ENCODE data around the gene CDK5RAP1. TPM values are rescaled to one million over a fixed set of nuclear protein-coding genes. Genes with fewer than 3 reads are reported as not detected.

Gene CDK5RAP1
- total and polyA plus RNA-seq, 2 of the 8 experiments (the other 6 are each of a cell fraction or from before 2014, with no cell fraction given): 37.8 to 46.6 TPM

GRCh38 chr20:33311996-33312395, 89.3 kb downstream of the CDK5RAP1 start:
- H3K23ac ChIP-seq (ENCODE audit: insufficient read length): no peak overlapping the region
- H4K5ac ChIP-seq (ENCODE audit: insufficient read length, low read depth, low read length): no peak overlapping the region
- H3K79me1 ChIP-seq (ENCODE audit: low read depth, low read length): no peaks in the 10 kb centered on the region
- H3K4me2 ChIP-seq (ENCODE audit: insufficient read depth in 1 of 2, low read depth in 2 of 2, low read length in 2 of 2): no peak overlapping the region
- no peak overlapping the region for H2BK12ac ChIP-seq (ENCODE audit: low read depth, low read length)
- FAIRE-seq: no peak
- H3K27me3 ChIP-seq (replicated peaks in 1 of 4; ENCODE audit: control insufficient read depth in 3 of 4, extremely low read depth in 1 of 4, insufficient read depth in 3 of 4, low read length in 3 of 4): no peaks in the 10 kb centered on the region
- no peaks in the 10 kb centered on the region for H3K36me3 ChIP-seq (ENCODE audit: control insufficient read depth in 2 of 4, insufficient read depth in 4 of 4, low read length in 3 of 4)
- ChIA-PET POLR2A (ENCODE audit: partially characterized antibody) (no interaction called here), CTCF (ENCODE audit: partially characterized antibody) (interaction anchor here (1.0 to 3.1 kb wide), 2 partner anchors 9 to 11 kb away, joined by 3 to 9 read pairs; no protein-coding TSS in a partner anchor)
- no peak overlapping the region for H2BK15ac ChIP-seq (ENCODE audit: low read length)
- no peak overlapping the region for H3K14ac ChIP-seq (ENCODE audit: insufficient read length)
- H2AK5ac ChIP-seq (ENCODE audit: low read depth, low read length): no peak overlapping the region
- no peak overlapping the region for H2AFZ ChIP-seq (ENCODE audit: low read length)
- no peak overlapping the region for H2BK5ac ChIP-seq (ENCODE audit: low read depth, low read length)
- H3K4ac ChIP-seq (replicated peaks; ENCODE audit: insufficient read length, low read depth, low read length): no peak overlapping the region
- TF ChIP-seq YY1 (IDR thresholded peaks at IDR 0.05; ENCODE audit: low read depth, low read length) (no peak), POU5F1 (IDR thresholded peaks at IDR 0.05; ENCODE audit: low read depth, low read length) (no peak), JUN (IDR thresholded peaks at IDR 0.05; ENCODE audit: low read depth, low read length) (no peak), MAFK (IDR thresholded peaks at IDR 0.05; ENCODE audit: low read depth, low read length) (no peak), ATF3 (IDR thresholded peaks at IDR 0.05; ENCODE audit: insufficient read depth, low read depth, low read length) (no peak)
- TF ChIP-seq, protein P1, sequence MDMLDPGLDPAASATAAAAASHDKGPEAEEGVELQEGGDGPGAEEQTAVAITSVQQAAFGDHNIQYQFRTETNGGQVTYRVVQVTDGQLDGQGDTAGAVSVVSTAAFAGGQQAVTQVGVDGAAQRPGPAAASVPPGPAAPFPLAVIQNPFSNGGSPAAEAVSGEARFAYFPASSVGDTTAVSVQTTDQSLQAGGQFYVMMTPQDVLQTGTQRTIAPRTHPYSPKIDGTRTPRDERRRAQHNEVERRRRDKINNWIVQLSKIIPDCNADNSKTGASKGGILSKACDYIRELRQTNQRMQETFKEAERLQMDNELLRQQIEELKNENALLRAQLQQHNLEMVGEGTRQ (IDR thresholded peaks at IDR 0.05; ENCODE audit: low read length): no peak
- H3K9ac ChIP-seq (replicated peaks in 1 of 4; ENCODE audit: extremely low read depth in 1 of 4, low read depth in 3 of 4, low read length in 3 of 4): no peak overlapping the region
- peaks cover 5% of the 10 kb centered on the region; the same call in 1 of the 2 replicates for H3K23me2 ChIP-seq (ENCODE audit: low read depth, low read length)
- H3K4me1 ChIP-seq (replicated peaks in 1 of 4; ENCODE audit: control insufficient read depth in 3 of 4, insufficient read depth in 4 of 4, low read length in 3 of 4): no peaks in the 10 kb centered on the region
- H3K9me3 ChIP-seq (ENCODE audit: insufficient read depth in 2 of 2, low read depth in 1 of 2, low read length in 1 of 2): no peaks in the 10 kb centered on the region
- H4K91ac ChIP-seq (replicated peaks; ENCODE audit: insufficient read length, low read length): no peak overlapping the region
- peaks cover 0 to 3% of the 10 kb centered on the region in 2 experiments for H4K20me1 ChIP-seq (replicated peaks in 1 of 2; ENCODE audit: control insufficient read depth in 1 of 2, insufficient read depth in 2 of 2, low read length in 2 of 2)
- no peak overlapping the region for H2BK20ac ChIP-seq (ENCODE audit: low read length)
- no peak overlapping the region for H2BK120ac ChIP-seq (replicated peaks; ENCODE audit: low read depth, low read length)
- WGBS, 2 experiments (ENCODE audit: extremely low coverage in 1 of 2, insufficient coverage in 1 of 2, insufficient read length in 1 of 2, insufficient replicate concordance in 2 of 2, low coverage in 1 of 2, low lambda C conversion rate in 2 of 2, missing lambda C conversion rate in 1 of 2): 84% methylated on average over 3 of the region's 4 CpGs; no CpG with 5 or more reads in 1 of the 2 experiments
- H3K56ac ChIP-seq (replicated peaks; ENCODE audit: insufficient read length, low read depth, low read length): no peak overlapping the region
- no peak overlapping the region for H4K8ac ChIP-seq (ENCODE audit: extremely low read depth, insufficient read depth, low read length)
- no peak overlapping the region for H3K18ac ChIP-seq (ENCODE audit: extremely low read depth, low read length)
- no peaks in the 10 kb centered on the region for H3K79me2 ChIP-seq (ENCODE audit: control insufficient read depth in 1 of 2, insufficient read depth in 2 of 2, low read length in 2 of 2)
- H3K4me3 ChIP-seq (ENCODE audit: extremely low read depth in 1 of 4, insufficient read depth in 2 of 4, low read depth in 3 of 4, low read length in 4 of 4): no peak overlapping the region
- DNase-seq (ENCODE audit: low read depth in 1 of 2, low spot score in 2 of 2): no peak
- no peak overlapping the region for H3K27ac ChIP-seq (ENCODE audit: low read depth, low read length)

All from H1 (cell line).